ENCODE data around the gene UQCRC1.

- TF ChIP-seq CTCF (IDR thresholded peaks at IDR 0.05; ENCODE audit: poor library complexity) (no peak), EZH2 (IDR thresholded peaks at IDR 0.05; ENCODE audit: borderline replicate concordance) (no peak)
Measured at GRCh38 chr3:48596676-48597407, 12.6 kb downstream of the UQCRC1 start.
